Measurements from ENCODE around the gene SLC28A1.

SLC28A1 gene

GRCh38 chr15:84886211-84886983 is 1.9 kb downstream of the SLC28A1 start:
- DNase-seq (ENCODE audit: low spot score), result no peak

DNA sequence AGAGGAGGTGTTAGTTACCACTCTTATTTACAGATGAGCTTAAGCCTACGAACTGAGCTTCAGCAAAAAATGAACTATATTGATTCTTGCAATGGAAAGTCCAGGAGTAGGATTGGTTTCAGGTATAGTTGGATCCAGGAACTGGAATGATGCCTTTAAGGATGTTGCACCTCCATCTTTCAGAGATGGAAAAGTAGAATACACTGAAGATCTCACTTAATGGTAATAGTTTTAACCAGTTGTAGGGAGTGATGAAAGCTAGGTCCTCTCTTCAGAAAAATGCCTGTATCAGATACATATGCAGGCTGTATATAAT is 2.5 kb downstream of the SLC28A1 start:
- no peak for DNase-seq (ENCODE audit: low spot score)

DNA sequence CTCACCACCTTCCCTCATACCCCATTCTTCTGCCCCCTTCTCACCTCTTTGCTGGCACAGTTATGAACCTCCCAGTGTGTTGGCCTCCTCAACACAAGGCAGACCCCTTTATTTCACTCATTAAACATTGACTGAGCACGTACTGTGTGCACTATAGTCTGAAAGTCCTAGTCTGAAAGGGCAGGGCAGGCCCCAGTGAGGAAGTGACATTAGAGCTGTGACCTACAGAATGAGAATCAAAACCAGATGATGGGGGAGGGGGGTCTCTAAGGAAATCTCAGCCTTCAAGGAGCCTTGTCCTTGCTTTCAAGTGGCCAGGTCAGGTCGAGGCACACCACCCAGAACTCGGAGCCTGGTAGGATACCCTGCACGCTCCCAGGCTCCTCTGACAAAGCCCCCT is 3.5 kb downstream of the SLC28A1 start:
- DNase-seq (ENCODE audit: low spot score), result no peak

DNA sequence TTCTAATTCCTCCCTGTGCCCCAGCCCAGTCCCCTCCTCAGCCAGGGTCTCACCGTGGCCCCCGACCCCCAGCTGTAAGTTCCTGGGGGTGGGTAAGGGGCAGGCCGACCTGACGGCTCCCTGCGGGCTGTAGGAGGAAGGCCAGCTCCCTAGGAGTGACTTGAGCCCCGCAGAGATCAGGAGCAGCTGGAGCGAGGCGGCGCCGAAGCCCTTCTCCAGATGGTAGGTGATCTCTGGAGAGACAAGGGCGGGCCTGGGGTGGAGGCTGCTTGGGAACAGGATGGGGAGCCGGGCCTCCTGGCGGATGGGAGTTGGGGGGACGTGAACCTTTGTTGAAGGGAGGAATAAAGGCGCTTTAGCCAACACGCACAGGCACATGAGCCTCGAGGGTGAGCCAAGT is 4.2 kb downstream of the SLC28A1 start:
- no peak for DNase-seq (ENCODE audit: low spot score)

DNA sequence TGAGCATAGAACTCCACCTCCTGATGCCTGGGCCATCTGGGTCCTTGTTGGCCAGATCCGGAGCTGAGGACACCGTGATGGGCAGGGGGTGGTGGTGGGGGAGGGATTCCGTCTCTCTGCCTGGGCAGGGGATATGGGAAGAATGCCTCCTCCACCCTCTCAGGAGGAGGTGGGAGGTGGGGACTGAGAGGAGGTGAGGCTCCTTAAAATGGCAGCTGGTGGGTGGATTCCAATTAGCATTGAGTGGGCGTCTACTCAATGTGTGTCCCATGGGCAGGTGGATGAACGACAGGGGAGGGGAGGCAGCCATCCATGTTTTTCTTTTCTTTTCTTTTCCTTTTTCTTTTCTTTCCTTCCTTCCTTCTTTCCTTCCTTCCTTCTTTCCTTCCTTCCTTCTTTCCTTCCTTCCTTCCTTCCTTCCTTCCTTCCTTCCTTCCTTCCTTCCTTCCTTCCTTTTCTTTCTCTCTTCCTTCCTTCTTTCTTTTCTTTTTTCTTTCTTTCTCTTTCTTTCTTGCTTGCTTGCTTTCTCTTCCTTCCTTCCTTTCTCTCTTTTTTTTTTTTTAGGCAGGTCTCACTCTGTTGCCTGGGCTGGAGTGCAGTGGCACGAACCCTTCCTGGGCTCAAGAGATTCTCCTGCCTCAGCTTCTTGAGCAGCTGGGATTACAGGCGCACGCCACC is 5.0 kb downstream of the SLC28A1 start:
- no peak for DNase-seq (ENCODE audit: low spot score)

- no peak for DNase-seq (ENCODE audit: low spot score)
Measured at GRCh38 chr15:84889991-84890669, 5.7 kb downstream of the SLC28A1 start.

- DNase-seq (ENCODE audit: low spot score), result no peak
Measured at GRCh38 chr15:84890670-84891162, 6.3 kb downstream of the SLC28A1 start.

DNA sequence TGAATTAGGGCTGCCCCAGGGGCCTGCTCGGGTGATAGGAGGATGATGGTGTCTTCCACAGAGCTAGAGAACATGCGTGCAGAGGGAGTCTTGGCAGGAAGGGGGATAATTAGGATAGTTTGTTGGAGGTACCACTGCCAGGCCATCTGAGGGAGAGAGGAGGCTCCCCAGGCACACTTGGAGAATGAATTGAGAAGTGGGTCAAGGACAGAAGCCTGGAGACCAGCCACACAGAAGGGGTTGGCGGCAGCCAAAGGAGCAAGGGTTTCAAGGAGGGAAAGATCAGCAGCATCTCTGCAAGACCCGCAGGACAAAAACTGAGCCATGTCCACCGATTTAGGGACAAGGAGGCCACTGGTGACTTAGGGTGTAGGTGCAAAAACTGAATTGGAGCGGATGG is 6.9 kb downstream of the SLC28A1 start:
- no peak for DNase-seq (ENCODE audit: low spot score)

DNA sequence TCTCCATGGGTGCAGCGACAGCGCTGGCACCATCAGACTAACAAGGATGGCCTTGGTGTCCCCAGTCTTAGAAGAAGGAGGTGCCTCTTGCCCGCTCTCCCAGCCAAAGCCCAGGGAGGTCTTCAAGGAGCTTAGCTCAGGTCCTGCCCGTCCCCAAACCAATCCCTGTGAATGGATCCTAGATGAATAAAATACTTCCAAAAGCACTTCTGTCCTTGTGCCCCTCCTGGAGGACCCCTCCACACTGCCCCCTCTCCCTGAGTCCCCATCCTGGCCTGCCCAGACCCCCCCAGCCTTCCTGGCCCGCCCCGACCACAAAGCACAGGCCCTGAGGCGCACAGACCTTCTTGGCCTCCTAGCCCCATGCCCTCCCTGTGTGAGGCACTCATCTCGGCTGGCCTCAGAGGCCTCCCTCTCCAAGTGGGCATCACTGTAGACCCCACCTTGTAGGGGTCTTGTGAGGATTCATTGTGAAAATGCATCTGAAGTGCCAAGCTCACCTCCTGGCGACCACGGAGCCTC is 8.4 kb downstream of the SLC28A1 start:
- DNase-seq (ENCODE audit: low spot score), result no peak

- no peak for DNase-seq (ENCODE audit: low spot score)
Measured at GRCh38 chr15:84893607-84894006, 9.1 kb downstream of the SLC28A1 start.

- DNase-seq (ENCODE audit: low spot score), result no peak
Measured at GRCh38 chr15:84894736-84895425, 10.4 kb downstream of the SLC28A1 start.

DNA sequence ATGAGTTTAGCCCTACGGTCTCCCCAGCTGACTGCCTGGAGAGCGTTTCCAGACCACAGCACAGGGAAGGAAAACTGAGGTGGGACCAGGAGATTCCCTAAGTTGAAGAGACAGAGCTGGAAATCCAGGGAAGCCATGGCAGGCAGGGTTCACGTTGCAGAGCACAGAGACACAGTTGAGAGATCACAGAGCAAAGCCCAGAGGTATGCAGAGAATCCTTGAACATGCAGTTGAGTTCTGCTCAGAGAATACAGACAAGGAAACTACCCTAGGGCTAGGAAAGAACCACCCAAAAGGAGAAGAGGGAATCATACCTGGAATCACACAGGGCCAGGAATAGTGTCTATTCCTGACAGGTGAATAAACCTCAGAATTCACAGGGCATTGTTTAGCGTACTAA is 14.3 kb downstream of the SLC28A1 start:
- no peak for DNase-seq (ENCODE audit: low spot score)

DNA sequence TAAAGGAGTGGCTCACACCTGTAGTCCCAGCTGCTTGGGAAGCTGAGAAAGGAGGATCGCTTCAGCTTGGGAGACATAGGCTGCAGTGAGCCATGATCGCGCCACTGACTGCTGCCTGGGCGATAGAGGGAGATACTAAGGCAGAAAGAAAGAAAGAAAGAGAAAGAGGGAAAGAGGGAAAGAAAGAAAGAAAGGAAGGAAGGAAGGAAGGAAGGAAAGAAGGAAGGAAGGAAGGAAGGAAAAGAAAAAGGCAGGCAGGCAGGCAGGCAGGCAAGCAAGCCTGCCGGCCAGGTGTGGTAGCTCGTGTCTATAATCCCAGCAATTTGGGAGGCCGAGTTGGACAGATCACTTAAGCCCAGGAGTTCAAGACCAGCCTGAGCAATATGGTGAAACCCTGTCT is 15.3 kb downstream of the SLC28A1 start:
- DNase-seq (ENCODE audit: low spot score), result no peak

GRCh38 chr15:84901540-84901939 is 17.1 kb downstream of the SLC28A1 start:
- DNase-seq (ENCODE audit: low spot score), result no peak

DNA sequence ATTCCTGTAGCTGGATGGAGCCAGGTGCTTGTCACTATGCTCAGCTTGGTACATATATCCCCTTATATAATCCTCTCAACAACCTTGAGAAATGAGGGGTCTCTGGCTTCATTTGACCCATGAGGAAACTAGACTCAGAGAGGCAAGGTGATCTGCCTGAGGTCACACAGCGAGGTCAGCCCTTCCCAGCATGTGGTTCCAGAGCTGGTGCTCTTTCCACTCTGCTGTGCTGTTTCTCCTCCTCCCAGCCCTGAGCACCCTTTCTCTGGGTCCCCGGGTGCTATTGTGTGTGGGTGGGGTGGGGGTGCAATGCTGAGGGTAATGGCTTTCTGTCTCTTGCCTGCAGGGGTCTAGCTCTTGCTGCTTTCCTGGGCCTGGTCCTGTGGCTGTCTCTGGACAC is 19.3 kb downstream of the SLC28A1 start:
- no peak for DNase-seq (ENCODE audit: low spot score)

DNA sequence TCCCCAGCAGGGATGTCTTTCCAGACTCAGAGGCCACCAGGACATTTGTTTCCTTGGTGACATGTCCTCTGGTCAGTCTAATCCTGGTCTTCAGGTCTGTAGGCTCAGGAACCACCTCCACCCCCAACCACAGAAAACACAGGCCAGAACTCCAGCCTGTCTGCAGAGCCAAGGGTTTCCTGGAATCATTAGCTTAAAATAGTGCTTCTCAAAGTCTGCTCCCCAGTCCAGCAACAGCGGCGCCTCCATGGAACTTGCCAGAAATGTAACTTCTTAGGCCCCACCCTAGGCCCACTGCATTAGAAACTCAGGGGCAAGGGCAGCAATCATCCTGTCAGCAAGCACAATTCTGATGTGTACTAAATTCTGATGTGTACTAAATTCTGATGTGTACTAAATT is 20.0 kb downstream of the SLC28A1 start:
- no peak for DNase-seq (ENCODE audit: low spot score)

GRCh38 chr15:84905016-84905916 is 20.8 kb downstream of the SLC28A1 start:
- no peak for DNase-seq (ENCODE audit: low spot score)

- DNase-seq (ENCODE audit: low spot score), result no peak
Measured at GRCh38 chr15:84907731-84908130, 23.3 kb downstream of the SLC28A1 start.

DNA sequence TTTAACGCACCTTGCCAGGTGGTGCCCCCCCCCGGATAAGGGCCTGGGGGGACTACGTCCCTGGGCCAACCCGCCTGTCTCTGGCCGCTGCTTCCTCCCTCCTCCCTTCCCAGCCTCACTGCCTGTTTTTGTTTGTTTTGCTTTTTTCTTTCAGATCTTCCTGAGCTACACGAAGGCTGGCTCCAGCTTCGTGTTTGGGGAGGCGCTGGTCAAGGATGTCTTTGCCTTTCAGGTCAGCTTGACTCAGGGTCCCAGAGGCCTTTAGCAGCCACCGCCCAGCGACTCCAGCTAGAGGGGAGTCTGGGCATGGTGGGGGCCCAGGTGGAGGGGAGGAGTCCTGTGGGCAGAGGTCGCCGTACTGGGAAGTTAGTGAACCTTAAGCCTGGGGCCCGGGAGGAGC is 24.1 kb downstream of the SLC28A1 start:
- no peak for DNase-seq (ENCODE audit: low spot score)

DNA sequence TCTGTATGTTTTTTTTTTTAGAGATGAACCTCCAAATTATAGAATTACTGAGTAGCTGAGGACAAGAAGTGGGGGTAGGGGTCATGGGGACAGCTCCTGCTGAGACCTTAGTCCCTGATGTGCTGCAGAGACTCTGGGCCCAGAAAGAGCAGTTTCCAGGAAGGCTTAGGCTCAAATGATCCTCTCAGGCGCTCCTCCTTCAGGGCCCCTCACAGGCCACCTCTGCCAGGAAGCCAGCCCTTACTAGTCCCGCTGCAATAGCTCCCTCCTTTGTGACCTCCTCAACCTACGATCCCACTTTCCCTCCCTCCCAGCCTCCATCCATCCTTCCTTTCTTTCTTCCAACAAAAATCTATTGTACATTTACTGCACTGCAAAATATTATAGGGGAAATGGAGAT is 24.6 kb downstream of the SLC28A1 start:
- no peak for DNase-seq (ENCODE audit: low spot score)

- DNase-seq (ENCODE audit: low spot score), result no peak
Measured at GRCh38 chr15:84909782-84910181, 25.3 kb downstream of the SLC28A1 start.

Measured in cerebellar cortex (tissue), 1 donor.